GM12875 (cell line): ENCODE measurements around the gene AGMAT.

Experiments used
- H3K4me3 ChIP-seq: one replicate; pipeline ENCODE4 v1.5.1; 2011; ENCODE audit warnings: low read depth, low read length, control low read depth
- TF ChIP-seq, protein P1 (sequence below): IDR thresholded peaks from 2 replicates; pipeline ENCODE4 v1.5.1; 2011; ENCODE audit warnings: low read depth, mild to moderate bottlenecking, control low read depth, inconsistent platforms, low read length, moderate library complexity, borderline replicate concordance; ENCODE audit not compliant: insufficient read depth

AGMAT gene, protein sequence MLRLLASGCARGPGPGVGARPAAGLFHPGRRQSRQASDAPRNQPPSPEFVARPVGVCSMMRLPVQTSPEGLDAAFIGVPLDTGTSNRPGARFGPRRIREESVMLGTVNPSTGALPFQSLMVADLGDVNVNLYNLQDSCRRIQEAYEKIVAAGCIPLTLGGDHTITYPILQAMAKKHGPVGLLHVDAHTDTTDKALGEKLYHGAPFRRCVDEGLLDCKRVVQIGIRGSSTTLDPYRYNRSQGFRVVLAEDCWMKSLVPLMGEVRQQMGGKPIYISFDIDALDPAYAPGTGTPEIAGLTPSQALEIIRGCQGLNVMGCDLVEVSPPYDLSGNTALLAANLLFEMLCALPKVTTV

DNA sequence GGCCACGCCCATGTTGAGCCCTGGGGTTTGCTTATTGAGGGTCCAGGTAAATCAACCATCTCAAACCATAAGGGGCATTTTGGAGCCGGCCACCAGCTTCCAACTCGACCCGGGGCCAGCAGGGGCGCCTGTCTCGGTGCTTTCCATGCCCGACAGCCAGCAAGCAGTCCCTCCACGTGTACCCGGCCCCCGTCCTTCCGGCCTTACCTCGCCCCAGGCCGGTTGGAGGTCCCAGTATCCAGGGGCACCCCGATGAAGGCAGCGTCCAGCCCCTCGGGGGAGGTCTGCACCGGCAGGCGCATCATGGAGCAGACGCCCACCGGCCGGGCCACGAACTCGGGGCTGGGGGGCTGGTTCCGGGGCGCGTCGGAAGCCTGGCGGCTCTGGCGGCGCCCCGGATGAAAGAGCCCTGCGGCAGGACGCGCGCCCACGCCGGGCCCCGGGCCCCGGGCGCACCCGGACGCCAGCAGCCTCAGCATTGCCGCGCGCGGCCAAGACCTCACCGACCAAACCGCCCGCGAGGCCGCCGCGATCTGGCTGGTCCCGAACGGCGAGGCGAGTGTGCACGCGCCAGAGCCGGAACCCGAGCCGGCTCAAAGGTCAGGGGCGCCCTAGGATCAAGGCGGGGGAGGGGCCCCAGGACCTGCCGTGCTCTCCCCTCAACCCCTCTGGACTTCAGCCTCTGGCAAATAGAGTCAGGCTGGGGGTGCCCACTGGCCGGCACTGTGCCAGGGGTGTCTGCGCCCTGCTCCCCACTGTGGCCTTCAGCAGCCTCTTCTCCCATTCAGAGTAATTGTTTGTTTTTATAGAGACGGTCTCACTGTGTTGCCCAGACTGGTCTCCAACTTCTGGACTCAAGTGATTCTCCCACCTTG, at the start of gene AGMAT:
TSS of gene AGMAT (minus strand) at position 563 of the 875 bp plus-strand sequence. CDS start at position 479, 84 bp downstream.
- H3K4me3 ChIP-seq: peak within 1 kb of the TSS; percentile 76
- TF ChIP-seq, protein P1, sequence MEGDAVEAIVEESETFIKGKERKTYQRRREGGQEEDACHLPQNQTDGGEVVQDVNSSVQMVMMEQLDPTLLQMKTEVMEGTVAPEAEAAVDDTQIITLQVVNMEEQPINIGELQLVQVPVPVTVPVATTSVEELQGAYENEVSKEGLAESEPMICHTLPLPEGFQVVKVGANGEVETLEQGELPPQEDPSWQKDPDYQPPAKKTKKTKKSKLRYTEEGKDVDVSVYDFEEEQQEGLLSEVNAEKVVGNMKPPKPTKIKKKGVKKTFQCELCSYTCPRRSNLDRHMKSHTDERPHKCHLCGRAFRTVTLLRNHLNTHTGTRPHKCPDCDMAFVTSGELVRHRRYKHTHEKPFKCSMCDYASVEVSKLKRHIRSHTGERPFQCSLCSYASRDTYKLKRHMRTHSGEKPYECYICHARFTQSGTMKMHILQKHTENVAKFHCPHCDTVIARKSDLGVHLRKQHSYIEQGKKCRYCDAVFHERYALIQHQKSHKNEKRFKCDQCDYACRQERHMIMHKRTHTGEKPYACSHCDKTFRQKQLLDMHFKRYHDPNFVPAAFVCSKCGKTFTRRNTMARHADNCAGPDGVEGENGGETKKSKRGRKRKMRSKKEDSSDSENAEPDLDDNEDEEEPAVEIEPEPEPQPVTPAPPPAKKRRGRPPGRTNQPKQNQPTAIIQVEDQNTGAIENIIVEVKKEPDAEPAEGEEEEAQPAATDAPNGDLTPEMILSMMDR: peak; percentile 54

DNA sequence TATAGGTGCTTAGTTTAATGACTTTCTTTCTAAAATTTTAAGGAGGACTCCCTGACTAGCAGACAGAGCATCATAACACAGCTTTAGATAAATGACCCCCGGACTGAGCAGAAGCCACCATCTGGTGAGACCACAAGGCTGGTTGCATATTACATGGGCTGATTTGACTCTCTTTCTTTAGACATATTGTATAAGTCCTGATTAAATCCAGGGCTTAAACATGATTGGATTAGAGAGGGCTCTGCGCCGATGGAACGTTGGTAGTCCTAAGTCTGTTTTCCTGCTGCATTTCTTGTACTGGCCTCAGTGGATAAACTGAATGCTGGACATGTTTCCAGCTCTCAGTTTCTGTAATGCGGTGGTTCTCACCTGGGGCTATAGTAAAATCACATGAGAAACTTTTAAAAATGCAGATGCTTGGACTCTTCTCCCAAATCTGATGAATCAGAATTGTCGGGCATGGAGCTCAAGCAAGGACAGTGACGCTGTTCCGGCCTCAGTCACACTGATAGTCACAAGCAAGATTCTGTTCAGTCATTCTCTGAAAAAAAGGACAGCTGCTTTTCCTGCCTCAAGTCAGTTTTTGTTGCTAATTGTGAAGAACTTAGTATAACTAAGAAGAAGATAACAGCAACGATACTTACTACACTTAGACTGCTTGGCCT, 49.0 kb upstream of the AGMAT start:
- TF ChIP-seq, protein P1: no peak
- no peak overlapping the region for H3K4me3 ChIP-seq

DNA sequence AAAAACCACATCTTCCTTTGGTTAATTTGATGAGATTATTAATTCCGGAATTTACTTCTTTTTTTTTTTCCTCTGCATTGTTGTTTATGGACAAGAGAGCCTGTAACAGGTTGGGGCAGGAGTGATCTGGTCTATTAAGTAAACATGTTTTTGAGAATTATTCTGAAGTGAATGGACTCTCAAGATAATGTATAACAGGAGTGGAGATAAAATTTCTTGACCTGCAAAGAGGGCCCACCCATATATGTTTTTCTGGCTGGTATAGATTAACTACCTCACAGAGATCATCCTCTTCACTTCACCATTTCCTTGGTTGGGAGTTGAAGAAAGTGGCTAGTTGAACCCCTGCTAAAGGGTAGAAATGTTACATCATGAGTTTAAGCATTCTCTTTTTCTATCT, 43.2 kb upstream of the AGMAT start:
- TF ChIP-seq, protein P1: no peak
- H3K4me3 ChIP-seq: no peak overlapping the region

DNA sequence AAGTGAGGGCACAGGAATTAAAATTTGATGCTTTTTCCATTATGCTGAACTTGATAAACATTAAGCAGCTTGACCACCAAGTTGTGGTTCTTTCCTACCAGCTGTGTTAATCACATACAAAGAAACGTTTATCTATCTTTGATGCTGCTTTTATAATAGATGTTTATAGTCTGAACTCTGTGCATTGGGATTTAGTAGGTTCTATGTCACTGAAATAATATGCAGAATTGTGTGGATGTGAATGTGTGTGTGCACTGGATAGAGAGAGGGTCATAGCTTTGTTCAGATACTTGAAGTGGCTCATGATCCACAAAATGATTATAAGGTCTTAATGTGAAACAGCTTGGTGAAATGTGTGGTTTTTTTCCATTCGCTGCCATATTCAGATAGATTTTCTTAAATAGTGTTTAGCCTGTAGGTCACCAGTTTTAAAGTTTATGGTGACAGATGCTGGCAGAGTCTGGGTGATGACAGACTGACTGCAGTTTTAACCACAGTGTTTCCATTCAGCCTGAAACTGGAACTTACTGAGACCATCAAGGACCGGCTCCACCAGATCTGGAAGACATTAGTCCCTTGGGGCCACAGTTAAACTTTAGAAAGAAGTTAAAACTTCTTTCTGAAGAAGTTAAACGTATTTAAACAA, 42.6 kb upstream of the AGMAT start:
- TF ChIP-seq, protein P1: no peak
- no peak overlapping the region for H3K4me3 ChIP-seq

DNA sequence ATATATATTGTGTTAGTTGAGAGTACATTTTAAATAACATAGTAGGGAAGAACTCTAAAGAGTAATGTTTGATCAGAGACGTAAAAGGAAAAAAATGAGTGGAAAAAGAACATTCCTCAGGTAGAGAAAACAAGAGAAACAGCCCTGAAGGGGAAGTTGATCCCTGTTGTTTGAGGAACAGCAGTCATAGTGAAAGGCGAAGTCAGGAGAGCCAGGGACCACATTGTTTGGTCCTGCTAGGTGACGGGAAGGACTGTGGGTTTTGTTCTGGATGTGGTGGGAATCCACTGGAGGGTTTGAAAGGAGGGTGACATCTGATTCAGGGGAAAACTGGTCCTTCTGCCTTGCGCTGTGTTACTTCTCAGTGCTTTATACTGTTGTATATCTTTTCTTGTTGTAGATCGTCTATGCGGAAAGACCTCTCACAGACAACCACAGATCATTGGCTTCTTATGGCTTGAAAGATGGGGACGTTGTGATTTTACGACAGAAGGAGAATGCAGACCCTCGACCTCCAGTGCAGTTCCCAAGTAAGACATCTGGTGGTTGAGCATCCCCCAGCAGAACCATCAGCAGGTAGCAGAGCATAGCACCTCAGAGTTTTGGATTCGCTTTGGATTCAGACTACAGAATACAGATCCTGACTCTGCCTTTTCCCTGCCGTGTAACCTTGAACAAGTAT, 41.6 kb upstream of the AGMAT start:
- TF ChIP-seq, protein P1: no peak
- no peak overlapping the region for H3K4me3 ChIP-seq

DNA sequence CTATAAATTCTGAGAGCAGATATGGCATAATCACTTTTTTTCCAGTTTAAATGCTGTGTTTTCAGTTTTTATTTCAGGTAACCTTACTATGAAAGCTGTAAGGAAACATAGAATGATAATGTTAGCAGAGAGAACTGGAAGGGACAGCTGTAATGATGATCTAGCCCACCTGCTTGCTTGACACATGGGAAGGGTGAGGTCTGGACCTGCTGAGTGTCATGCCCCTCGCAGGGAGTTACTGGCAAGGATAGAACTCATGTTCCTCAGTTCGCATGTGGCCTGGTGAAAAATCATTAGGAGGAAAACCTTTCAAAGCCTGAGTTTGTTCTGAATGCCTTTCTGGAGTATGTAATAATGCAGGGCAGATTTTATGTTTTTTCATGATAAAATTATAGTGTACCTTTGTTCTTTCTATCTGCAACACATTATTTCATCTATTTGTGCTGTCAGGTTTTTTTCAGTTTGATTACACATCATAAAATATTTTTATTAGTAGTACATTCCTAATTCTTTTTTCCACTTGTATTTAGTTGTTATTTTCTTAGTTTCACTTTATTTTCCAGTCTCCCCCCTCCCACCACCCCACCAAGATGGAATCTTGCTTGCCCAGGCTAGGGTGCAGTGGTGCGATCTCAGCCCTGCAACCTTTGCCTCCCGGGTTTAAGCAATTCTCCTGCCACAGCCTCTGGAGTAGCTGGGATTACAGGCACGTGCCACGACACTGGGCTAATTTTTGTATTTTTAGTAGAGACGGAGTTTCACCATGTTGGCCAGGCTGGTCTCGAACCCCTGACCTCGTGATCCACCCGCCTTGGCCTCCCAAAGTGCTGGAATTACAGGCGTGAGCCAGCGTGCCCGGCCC, 40.4 kb upstream of the AGMAT start:
- no peak overlapping the region for H3K4me3 ChIP-seq
- TF ChIP-seq, protein P1: no peak
